Stimulated activated CD8-positive, alpha-beta memory T cell treated with anti-CD3 and anti-CD28 coated beads, Interleukin-15, amount 100 ng/mL, for 24 hours (primary cell): ENCODE data around the gene SLC25A21.

Experiments
- DNase-seq: peaks from one replicate; pipeline ENCODE4 v3.0.0-alpha.2; 2020; ENCODE audit warnings: low read depth

Gene SLC25A21

GRCh38 chr14:37045340-37046061 is 126.9 kb downstream of the SLC25A21 start:
- no peak for DNase-seq

- DNase-seq: no peak
These were observed 134.6 kb downstream of the SLC25A21 start for GRCh38 chr14:37037636-37038387.

- DNase-seq: no peak
These were observed 135.6 kb downstream of the SLC25A21 start for GRCh38 chr14:37036669-37037341.

- DNase-seq: no peak
These were observed 137.0 kb downstream of the SLC25A21 start for GRCh38 chr14:37035401-37035800.

- no peak for DNase-seq
These were observed 137.8 kb downstream of the SLC25A21 start for GRCh38 chr14:37034410-37035285.

- DNase-seq: no peak
These were observed 139.5 kb downstream of the SLC25A21 start for GRCh38 chr14:37032863-37033262.

- DNase-seq: no peak
These were observed 145.1 kb downstream of the SLC25A21 start for GRCh38 chr14:37027188-37027824.

- DNase-seq: no peak
These were observed 148.4 kb downstream of the SLC25A21 start for GRCh38 chr14:37023875-37024565.

GRCh38 chr14:37021390-37021789 is 151.0 kb downstream of the SLC25A21 start:
- DNase-seq: no peak

- DNase-seq: no peak
These were observed 152.9 kb downstream of the SLC25A21 start for GRCh38 chr14:37019488-37019887.

- no peak for DNase-seq
These were observed 153.7 kb downstream of the SLC25A21 start for GRCh38 chr14:37018571-37019240.

- DNase-seq: no peak
These were observed 159.3 kb downstream of the SLC25A21 start for GRCh38 chr14:37013078-37013477.

GRCh38 chr14:36998686-36999085 is 173.7 kb downstream of the SLC25A21 start:
- DNase-seq: no peak

- no peak for DNase-seq
These were observed 174.6 kb downstream of the SLC25A21 start for GRCh38 chr14:36997843-36998242.

- DNase-seq: no peak
These were observed 175.4 kb downstream of the SLC25A21 start for GRCh38 chr14:36996857-36997590.

GRCh38 chr14:36996133-36996856 is 176.1 kb downstream of the SLC25A21 start:
- DNase-seq: no peak

GRCh38 chr14:36989806-36990205 is 182.6 kb downstream of the SLC25A21 start:
- DNase-seq: no peak

GRCh38 chr14:36988989-36989388 is 183.4 kb downstream of the SLC25A21 start:
- no peak for DNase-seq

GRCh38 chr14:36988568-36988967 is 183.8 kb downstream of the SLC25A21 start:
- no peak for DNase-seq
